H1 (cell line): ENCODE measurements around the gene FAM3B.

Experiments used
- CTCF ChIP-seq, 3 experiments: IDR thresholded peaks; 1 replicate in 2 of 3; 2 replicates in 1 of 3; pipeline versions ENCODE4 v1.5.1 to v1.6.1; 2011; ENCODE audit warnings: low read length in 3 of 3, mild to moderate bottlenecking in 3 of 3, inconsistent platforms in 2 of 3, low read depth in 1 of 3, moderate library complexity in 1 of 3; ENCODE audit not compliant: insufficient read depth in 1 of 3; ENCODE audit errors: control extremely low read depth in 1 of 3
- EP300 ChIP-seq, 2 experiments: IDR thresholded peaks; 1 replicate in 1 of 2; 2 replicates in 1 of 2; pipeline ENCODE4 v1.6.1; 2011 to 2012; ENCODE audit warnings: low read depth in 2 of 2, low read length in 2 of 2, mild to moderate bottlenecking in 2 of 2, borderline replicate concordance in 1 of 2, inconsistent platforms in 1 of 2, moderate library complexity in 1 of 2
- EZH2 ChIP-seq: fragments of 200-600 bp; sonication (generic); IDR thresholded peaks from 2 replicates; pipeline ENCODE4 v1.7.1; 2012; ENCODE audit warnings: low read depth, mild to moderate bottlenecking, moderate library complexity, low read length, inconsistent platforms; ENCODE audit not compliant: severe bottlenecking
- JUN ChIP-seq: IDR thresholded peaks from 2 replicates; pipeline ENCODE4 v1.6.1; 2011; ENCODE audit warnings: low read depth, mild to moderate bottlenecking, improper control_type of control experiment, low read length
- JUND ChIP-seq: IDR thresholded peaks from 2 replicates; pipeline ENCODE4 v1.6.1; 2011; ENCODE audit warnings: mild to moderate bottlenecking, improper control_type of control experiment, low read length
- PHF8 ChIP-seq: fragments of 200-600 bp; sonication (generic); conservative IDR thresholded peaks from 2 replicates; pipeline ENCODE4 v1.7.1; 2012; ENCODE audit warnings: low read depth, mild to moderate bottlenecking, inconsistent platforms, low read length, moderate library complexity
- POLR2A ChIP-seq, 2 experiments: IDR thresholded peaks; 1 replicate in 1 of 2; 2 replicates in 1 of 2; pipeline ENCODE4 v1.6.1; 2011; ENCODE audit warnings: low read depth in 2 of 2, low read length in 2 of 2, mild to moderate bottlenecking in 2 of 2; ENCODE audit errors: control extremely low read depth in 1 of 2
- RBBP5 ChIP-seq: IDR thresholded peaks from 2 replicates; pipeline ENCODE4 v1.7.1; 2012; ENCODE audit warnings: low read depth, mild to moderate bottlenecking, inconsistent platforms, low read length, moderate library complexity, borderline replicate concordance
- RNF2 ChIP-seq: fragments of 200-900, 300-1000 bp; sonication (generic); IDR thresholded peaks from 2 replicates; pipeline ENCODE4 v1.7.1; 2016; ENCODE audit warnings: borderline replicate concordance, low read depth, mild to moderate bottlenecking, antibody characterized with exemption, low read length; ENCODE audit not compliant: poor library complexity, severe bottlenecking; ENCODE audit errors: missing control alignments
- SIN3A ChIP-seq, 2 experiments: IDR thresholded peaks in 1 of 2; conservative IDR thresholded peaks in 1 of 2; 2 replicates each; pipeline ENCODE4 v1.6.1; 2011 to 2012; ENCODE audit warnings: low read length in 2 of 2, improper control_type of control experiment in 1 of 2, low read depth in 1 of 2, mild to moderate bottlenecking in 1 of 2
- SIX5 ChIP-seq: IDR thresholded peaks from 2 replicates; pipeline ENCODE4 v1.6.1; 2011; ENCODE audit warnings: mild to moderate bottlenecking, low read depth, low read length
- TAF7 ChIP-seq: optimal IDR thresholded peaks from 2 replicates; pipeline ENCODE3; 2011; ENCODE audit warnings: low read depth, mild to moderate bottlenecking, inconsistent platforms, low read length, moderate library complexity, borderline replicate concordance
- YY1 ChIP-seq: IDR thresholded peaks from 2 replicates; pipeline ENCODE4 v1.6.1; 2011; ENCODE audit warnings: low read depth, mild to moderate bottlenecking, low read length
- ZNF274 ChIP-seq: IDR thresholded peaks from 2 replicates; pipeline ENCODE4 v1.7.0; 2012; ENCODE audit warnings: low read length, borderline replicate concordance; ENCODE audit errors: extremely low read depth

GRCh38 chr21:41269535-41269934 is 47.1 kb upstream of the FAM3B start:
- TF ChIP-seq CTCF (IDR thresholded peaks at IDR 0.05; ENCODE audit: control extremely low read depth in 1 of 3, insufficient read depth in 1 of 3, low read depth in 1 of 3, low read length in 3 of 3): no peak
- no peak for TF ChIP-seq RBBP5
- TF ChIP-seq PHF8: no peak
- TF ChIP-seq EP300 (IDR thresholded peaks at IDR 0.05; ENCODE audit: borderline replicate concordance in 1 of 2, low read depth in 2 of 2, low read length in 2 of 2): no peak
- no peak for TF ChIP-seq SIX5
- no peak for TF ChIP-seq ZNF274
- TF ChIP-seq JUND: no peak
- no peak for TF ChIP-seq SIN3A (conservative IDR thresholded peaks at IDR 0.05 in 1 of 2, IDR thresholded peaks at IDR 0.05 in 1 of 2; ENCODE audit: low read depth in 1 of 2, low read length in 2 of 2)
- TF ChIP-seq YY1: no peak
- no peak for TF ChIP-seq POLR2A (IDR thresholded peaks at IDR 0.05; ENCODE audit: control extremely low read depth in 1 of 2, low read depth in 2 of 2, low read length in 2 of 2)
- no peak for TF ChIP-seq EZH2
- no peak for TF ChIP-seq TAF7
- no peak for TF ChIP-seq RNF2
- no peak for TF ChIP-seq JUN
